GM10847 (cell line): ENCODE data around the gene LRRC1.

ENCODE experiments used
- POLR2A ChIP-seq: IDR thresholded peaks from 2 replicates; pipeline ENCODE4 v1.6.1; 2011; ENCODE audit not compliant: insufficient read length; ENCODE audit errors: extremely low read depth

Gene LRRC1

DNA sequence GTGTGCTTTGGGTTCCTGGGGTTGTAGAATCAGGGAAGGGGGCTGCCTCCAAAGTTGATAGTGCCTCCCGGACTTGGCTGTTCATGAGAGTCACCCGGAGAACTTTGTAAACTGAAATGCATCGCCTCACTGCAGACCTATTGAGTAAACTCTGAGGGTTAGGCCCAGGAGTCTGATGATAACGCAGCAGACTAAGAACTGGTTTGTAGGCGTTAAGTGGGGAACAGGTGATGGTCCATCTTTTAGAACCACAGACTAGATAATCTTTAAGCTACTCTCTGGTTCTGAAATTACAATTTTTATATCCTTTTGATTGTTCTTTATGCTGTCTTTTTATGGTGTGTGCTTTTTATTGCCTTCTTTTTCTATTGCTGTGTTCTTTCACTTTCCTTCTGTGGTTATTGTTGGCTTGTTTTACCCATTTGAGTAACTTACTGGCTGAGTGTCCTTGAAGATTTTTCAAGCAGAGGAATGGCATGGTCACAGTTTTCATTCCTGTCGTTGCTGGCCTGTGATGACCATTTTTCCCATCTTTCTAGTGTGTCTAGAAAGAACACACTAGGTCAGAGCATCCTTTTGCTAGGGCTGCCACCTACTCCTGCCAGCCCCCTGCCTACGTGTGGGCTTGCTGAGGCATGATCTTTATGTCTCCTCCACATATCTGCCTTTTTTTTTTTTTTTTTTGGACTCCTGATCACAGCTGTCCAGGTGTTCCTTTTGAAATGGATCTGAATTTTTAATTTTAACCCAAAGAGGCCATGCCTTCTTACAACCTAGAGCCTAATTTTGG lies 30.9 kb downstream of the LRRC1 start:
- TF ChIP-seq POLR2A, result no peak

DNA sequence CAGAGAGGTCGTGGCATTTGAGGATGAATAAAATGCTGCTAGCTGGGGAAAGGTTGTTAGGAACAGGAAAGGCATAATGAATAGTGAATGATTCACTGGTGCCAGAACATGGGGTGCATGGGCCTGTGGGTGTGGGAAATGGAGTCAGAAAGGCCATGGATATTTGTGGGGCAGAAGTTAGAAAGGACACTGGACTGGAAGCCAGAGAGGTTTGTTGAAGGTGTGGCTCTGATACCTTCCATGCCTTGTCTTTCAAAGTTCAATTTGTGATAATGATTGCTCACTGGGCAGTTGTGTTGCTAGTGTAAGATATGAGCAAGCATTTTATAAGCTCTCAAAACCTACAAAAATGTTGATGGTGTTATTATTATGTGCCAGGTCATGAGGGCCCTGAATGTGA lies 32.7 kb downstream of the LRRC1 start:
- no peak for TF ChIP-seq POLR2A

DNA sequence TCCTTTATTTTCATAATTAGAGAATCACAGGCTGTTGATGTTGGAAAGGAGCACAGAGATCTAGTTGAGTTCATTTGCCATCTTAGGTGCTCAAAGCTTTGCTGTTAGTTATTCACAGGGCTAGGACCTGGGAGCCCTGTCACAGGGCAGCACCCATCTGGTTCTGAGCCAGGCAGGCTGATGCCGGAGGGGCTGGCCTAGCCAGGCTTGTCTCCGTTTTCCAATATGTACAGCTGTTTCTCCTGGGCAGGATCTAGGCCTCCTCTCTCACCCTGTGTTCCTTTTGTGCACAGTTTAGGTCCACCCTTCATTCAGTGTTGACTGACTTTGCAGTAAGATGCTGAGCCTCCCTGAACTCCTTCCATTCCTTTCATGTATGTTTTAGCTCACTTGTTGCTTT lies 33.4 kb downstream of the LRRC1 start:
- no peak for TF ChIP-seq POLR2A

DNA sequence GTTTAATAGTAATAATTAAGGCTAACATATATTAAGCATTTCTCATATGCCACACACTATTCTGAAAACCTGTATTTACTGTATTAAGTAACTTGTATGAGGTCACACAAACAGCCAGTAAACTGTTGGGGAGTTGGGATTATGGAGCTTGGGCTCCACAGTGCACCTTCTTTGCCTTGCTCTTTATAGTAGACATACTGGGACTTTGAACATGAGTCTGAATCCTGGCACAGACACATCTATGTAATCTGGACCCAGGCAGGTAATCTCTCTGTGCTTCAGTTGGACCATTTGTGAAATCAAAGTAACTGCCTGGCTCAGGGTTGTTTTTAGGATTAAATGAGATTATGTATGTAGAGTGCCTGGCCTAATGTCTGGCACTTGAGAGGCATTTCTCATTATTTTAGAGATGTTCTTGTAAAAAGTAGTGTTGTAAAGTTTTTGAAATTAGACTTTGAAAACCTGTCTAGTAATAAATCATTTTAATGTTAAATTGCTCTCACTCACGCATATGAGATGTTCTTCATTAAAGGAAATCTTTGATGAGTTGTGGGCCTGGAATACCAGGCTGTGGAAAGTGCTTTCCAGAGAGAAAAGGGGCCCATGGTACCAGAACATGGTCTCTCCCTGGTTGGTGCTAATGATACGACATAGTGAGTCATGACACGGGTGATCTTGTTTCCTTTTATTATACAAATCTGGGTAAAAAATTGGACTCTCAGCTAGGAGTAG lies 34.3 kb downstream of the LRRC1 start:
- no peak for TF ChIP-seq POLR2A

DNA sequence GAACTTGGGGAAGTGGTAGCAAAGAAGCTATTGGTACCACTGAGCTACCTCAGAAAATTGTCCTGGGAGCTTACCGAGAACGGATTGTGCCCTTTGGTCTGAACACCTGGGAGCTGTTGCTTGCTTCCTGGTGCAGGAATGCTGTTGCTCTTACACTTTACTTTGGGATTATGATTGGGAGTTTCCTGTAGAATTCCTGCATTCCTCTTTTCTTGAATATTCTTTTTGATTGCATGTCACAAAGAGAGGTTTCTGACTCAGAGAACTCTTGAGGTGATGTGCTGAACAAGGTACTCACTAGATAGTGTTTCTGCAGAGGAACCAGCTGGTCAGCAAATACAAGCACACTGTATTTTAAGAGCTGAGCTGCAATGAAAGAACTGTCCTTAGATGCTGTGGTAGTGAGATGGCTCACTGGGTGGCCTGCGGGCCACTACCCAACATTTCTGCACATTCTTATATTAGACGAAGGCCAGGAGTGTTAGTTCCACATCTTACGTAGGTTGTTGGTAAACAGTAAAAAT lies 35.0 kb downstream of the LRRC1 start:
- TF ChIP-seq POLR2A, result no peak

DNA sequence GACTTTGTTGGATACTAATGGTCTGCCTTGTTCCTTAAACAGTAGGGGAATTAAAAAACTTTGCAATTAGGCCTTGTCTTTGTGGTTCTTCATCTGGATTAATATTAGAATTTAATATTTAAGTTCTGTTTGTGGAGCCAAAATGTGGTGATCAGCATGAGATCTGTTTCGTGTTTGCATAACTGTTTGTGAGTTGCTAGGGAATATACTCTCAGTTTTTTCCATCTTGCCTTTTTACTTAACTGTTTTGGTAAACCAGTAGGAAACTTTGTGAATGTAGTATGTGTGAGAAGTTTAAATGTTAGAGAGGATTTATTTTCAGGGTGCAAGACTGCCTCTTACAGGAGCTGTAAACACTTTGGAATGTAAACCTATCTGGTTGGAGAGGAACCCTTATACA lies 35.6 kb downstream of the LRRC1 start:
- TF ChIP-seq POLR2A, result no peak

DNA sequence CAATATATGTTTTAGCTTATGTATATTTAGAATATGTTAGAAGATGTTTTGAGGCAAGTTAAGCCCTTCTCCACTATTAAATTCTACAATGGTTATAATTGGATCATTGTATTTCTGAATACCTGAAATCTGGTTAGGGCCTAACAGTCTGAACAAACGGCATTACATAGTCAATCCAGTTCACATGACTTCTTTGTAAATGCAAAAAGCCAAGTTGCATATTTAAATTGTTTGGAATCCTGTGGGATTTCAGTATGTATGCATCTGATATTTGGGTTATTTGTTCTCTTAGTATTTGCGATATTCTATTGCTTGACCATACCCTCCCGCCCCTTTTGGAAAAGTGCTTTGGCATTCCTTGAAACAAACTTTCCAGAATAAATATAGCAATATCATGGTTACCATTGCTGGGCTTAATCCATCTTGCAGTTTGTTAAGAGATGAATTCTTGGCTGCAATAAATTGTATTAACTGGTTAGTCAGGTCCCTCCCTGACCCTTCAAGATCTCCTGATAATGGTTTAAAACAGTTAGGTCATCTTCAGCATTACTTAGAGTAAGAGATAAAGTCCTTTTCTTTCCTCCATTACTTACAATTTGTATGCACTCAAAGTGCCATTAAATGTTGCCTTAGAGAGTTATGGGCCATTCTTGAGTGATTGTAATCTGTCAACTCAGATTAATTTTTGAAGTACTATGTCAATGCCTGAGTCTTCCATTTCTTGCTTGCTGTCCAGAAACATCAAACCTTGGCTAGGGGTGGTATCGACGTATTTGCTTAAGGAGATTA lies 36.5 kb downstream of the LRRC1 start:
- no peak for TF ChIP-seq POLR2A

DNA sequence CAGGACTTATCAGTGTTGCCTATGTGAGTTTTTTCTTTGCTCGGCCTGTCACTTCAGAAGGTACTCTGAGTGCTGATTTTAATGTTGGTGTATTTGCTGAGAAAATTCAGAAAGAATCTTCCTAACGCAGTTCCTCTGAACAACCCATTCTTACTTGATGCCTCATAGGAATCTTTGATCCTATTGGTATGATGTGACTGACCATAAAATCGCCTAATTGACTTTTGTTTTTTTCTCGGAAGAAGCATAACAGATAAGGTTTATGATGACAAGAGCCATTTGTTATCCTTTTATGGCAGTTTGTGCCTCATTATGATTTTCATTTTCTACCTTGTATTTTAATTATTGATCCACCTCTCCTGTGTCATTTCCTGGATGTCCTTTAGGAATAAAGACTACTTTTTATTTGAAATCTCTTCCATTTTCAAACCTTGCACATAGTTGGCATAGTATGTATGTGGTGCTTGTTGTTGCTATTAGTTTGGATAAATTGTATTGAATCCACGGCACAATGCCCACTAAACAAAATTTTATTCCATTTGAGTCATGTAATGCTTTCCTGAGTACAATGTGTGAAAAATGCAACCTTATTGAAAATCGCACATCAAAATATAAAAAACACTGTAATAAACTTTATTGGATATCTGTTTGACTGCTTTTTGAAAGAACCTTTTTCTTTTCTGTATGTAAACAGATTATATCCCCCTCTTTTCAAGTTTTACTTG lies 37.3 kb downstream of the LRRC1 start:
- no peak for TF ChIP-seq POLR2A

DNA sequence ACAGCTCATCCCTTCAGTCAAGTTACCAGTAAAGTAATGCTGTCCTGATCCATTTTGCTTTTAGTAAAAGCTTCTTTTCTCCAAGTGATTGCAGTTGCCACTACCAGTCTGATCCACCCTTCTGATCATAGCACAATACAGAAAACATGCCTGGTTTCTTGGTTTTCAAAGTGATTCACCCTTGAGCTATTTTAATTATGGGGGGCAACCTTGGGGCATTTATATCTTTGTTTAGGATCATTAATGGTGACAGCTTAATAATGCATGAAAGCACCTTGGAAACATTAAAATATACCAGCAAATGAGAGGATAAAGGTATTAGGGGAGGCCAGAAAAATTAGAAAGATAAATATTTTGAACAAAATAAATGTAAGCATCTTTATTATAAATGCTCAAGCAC lies 38.4 kb downstream of the LRRC1 start:
- no peak for TF ChIP-seq POLR2A

DNA sequence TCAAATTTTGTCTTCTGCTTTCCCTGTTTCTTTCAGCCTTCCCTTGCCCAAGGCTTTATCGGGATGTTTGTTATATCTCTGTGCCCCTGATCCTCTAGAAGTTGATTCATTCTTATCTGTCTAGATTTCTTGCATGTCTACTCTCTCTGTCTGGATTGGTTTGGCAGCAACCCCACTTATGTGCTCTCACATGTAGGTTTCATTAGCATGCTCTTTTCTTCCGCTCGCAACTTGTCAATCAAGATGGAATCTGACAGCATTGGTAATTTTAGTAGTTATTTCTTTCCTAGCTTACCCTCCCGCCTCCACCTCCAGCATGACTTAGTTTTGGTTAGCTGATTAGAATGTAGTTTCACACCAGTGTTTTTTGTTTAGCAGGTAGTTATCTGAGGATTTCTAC lies 39.3 kb downstream of the LRRC1 start:
- TF ChIP-seq POLR2A, result no peak

DNA sequence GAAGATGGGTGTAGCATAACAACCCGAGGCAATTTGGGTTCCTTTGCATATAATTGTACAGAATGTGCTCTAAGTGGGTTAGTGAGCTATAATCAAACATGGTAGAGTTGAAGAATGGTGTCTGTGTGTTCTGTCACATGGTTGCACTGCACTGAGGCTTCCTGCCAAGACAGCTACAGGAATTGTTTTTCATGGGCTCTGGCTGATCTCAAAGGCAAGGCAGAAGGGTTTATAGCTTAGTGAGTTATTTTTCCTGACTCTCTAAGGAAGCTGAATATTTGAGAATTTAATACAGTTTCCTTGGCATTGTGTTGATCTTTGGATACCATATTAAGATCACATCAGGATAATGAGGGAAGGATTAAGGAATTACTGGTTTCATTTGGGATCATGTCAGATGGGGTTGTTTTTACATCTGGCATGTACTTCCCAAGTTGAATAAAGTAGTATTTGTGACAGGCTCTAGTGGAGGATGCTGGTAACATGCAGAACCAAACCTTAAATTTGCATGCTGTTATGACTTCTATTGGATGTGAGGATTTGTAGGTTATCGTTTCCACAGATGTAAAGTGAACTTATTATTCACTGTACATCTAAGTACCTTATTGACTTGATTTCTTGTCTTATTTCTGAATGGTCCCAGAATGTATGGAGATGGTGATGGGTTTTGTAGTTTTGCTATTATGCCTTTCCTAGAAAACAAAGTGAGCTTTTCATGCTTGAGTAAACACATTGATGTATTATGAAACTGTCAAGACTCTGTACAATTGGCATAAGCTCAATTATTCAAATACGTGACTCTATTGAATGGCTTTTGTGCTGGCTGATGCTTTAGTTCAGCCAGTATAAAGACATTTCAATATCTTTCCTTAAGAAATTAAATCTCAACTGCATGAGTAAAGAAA lies 43.3 kb downstream of the LRRC1 start:
- TF ChIP-seq POLR2A, result no peak

DNA sequence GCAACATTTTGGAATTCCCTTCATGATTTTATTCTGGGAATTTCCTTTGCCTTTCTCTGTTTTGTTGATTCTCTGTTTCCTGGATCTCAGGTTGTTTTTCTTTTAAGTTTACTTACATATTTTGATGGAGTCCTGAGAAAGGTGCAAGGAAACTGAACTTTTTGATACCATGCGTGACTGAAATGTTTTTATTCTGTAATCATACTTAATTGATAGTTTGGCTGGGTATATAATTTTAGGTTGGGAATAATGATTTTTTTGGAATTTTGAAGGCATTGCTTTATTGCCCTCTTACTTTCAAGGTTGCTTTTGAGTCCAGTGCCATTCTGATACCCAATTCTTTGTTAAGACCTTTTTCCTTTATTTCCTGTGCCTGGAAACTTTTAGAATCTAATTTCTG lies 45.2 kb downstream of the LRRC1 start:
- no peak for TF ChIP-seq POLR2A

DNA sequence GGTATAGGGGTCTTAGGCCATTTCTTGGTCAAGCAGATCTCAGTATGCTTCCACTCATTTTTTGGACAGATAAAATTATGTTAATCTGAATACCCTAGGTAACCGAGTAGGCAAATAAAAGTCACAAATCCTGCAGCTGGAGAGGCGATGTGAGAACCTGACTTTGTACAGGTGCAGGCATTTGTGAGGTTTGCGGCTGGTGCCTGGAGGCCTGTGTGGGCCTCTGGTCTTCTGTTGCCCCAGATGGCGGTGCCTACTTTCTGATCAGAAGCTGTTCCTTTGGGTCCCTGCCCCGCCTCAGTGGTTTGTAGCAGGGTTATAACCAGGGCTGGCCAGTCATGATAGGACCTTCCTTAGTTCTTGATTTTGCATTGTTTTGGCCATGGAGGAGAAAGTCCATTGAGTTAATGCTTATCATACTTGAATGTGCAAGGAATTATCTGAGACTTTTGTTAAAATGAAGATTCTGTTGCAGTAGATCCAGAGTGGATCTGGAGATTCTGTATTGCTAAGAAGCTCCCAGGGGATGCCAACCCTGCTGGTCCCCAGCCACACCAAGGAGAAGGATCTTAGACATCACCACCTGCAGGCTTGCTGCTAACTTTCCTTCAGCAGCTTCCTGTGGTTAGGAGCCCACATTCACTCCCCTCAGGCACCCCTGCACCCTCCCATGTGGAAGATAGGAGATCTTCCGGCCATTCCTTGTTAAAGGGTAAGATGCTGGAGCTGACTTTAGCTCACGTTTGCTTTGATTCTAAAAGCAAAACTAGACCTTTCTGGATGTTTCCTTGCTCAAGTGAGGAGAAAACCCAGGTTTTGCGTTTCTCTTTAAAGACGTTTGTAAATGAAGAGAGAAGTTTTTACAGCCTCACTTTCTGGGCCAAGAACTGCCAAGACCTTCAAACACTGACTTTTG lies 50.7 kb downstream of the LRRC1 start:
- no peak for TF ChIP-seq POLR2A
